GM18861 (cell line): Measurements from ENCODE around the gene CDYL2.
"Not testable (repeated sequence)": the region's sequence is repeated elsewhere in the genome, so short reads cannot be mapped to it uniquely, and the experiment has no call there.

Experiments used
- ATAC-seq: cut with Tn5 transposase; IDR thresholded peaks from one replicate; pipeline ENCODE4 v1.9.1; 2021; ENCODE audit not compliant: unreplicated experiment

Gene CDYL2

DNA sequence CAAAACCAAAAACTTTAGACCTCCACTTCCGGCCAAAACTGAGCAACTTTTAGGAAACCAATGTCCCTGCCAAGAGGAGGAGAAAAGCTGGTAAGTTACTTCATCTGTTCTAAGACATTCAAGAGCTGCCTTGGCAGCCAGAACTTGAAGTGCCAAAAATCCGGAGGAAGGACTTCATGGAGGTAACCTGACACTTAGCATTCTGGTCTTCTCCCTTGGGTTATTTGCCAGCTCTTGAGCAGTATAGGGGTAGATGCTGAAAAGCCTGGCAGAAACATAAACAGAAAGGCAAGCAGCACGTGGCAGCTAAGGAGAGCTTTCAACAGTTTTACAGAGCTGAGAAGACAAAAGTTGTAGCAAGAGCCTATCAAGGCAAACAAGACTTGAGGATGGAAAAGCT, 53.2 kb downstream of the CDYL2 start:
- ATAC-seq, result no peak

DNA sequence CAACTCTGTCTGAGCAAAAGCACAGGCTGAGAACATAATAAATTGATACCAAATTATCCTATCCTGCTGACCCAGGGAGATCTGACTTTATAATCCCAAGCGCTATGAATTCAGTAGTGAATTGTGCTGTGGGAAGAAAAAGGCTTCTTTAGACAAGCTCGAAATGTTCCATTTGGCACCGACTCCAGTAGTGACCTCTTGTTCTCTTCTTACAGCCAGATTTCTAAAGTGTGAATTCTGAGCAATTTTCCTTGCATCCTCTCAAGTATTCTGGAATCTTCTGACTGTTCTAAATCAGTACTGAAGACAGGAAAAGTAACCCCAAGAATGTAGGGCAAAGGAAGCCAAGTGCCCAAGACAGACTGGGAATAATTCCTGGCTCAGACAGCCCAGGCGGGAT, 58.2 kb downstream of the CDYL2 start:
- ATAC-seq, result no peak

GRCh38 chr16:80744856-80745255, 59.5 kb downstream of the CDYL2 start:
- no peak for ATAC-seq

DNA sequence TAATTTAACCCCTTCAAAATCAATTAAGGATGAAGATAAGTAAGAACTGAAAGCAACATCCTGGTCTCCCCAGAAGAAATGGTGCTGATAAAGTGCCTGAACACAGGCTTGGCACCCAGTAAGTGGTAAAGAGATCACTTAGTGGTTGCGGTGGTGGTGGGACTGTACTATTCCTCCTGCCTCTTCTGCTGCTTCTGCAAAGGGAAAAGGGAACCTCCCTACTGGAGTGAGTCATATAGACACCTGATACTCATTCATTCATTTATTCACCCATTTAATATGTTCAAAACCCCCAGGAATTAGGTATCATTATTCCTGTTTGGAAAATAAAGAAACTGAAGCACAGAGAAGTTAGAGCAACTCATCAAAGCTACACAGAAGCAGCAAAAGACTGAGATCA, 60.6 kb downstream of the CDYL2 start:
- ATAC-seq, result no peak

GRCh38 chr16:80743273-80743672, 61.1 kb downstream of the CDYL2 start:
- ATAC-seq, result no peak

GRCh38 chr16:80742331-80742730, 62.1 kb downstream of the CDYL2 start:
- ATAC-seq, result no peak

DNA sequence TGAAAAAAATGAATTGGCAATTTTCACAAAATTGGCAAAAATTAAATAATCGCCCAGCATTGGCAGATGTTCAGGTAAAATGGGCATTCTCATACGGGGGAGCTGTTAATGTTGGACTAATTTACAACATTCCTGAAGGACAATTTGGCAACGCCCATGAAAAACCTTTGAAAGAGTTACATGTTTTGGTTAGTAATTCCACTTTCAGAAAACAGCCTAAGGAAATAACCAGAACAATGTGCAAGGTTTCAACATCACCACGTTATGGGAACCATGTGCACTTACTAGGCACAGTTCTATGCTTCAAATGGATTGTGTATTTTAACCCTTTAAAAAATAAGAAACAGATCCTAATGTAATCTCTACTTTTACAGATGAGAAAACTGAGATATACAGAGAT, 62.7 kb downstream of the CDYL2 start:
- ATAC-seq, result no peak

DNA sequence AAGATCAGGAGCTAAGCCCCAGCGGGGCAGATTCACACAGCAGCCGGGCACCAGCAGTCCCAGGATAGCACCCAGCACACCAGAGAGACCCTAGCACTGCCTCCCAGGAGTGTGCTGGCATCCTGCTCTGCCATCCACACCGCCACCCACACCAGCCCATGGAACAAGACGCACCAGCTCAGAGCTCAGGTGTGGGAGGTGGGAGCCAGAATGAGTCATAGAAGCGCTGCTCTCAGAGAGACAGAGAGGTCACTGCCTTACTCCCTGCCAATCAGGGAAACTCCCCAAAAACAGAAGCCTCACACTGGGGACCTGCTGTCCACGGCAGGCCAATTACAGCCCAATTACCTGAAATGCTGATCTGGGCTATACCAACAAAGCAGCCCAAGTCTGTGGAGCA, 64.9 kb downstream of the CDYL2 start:
- no peak for ATAC-seq

- no peak for ATAC-seq
These were observed 65.9 kb downstream of the CDYL2 start for GRCh38 chr16:80738521-80738920.

- no peak for ATAC-seq
These were observed 68.6 kb downstream of the CDYL2 start for GRCh38 chr16:80735846-80736245.

DNA sequence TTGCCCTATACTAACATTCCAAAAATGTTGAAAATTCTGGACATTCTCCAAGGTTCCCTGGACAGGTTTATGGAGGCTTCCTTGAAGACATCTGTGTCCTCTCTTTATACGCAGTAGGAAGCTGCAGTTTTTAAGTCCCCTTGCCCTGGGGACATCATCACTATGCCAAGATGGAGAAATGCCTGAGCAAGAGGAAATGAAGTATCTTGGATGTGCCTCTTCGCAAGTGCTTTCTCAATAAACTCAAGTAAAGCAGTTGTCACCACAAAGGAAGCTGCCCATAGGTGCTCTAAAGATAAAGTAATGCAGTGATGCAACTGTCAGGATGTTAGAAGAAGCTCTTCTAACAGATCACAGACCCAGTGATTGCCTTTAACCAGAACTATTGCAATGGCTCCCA, 71.0 kb downstream of the CDYL2 start:
- no peak for ATAC-seq

DNA sequence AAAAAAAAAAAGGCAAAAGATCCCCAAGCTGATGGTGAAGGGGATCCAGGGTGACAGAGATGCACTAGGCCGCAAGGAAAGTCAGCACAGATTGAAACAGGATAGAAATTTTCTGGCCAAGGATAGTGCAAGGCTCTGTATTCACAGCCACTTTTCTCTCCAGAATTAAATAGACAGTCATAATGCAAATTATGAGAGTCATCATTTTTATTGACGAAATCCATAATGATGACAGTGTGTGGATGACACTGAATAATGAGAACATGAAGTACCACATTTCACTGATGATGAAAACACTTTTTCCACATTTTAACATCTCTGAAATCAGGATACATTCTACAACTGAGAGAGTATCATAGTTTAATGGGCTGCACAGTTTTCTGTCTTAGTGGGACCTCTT, 72.5 kb downstream of the CDYL2 start:
- no peak for ATAC-seq

DNA sequence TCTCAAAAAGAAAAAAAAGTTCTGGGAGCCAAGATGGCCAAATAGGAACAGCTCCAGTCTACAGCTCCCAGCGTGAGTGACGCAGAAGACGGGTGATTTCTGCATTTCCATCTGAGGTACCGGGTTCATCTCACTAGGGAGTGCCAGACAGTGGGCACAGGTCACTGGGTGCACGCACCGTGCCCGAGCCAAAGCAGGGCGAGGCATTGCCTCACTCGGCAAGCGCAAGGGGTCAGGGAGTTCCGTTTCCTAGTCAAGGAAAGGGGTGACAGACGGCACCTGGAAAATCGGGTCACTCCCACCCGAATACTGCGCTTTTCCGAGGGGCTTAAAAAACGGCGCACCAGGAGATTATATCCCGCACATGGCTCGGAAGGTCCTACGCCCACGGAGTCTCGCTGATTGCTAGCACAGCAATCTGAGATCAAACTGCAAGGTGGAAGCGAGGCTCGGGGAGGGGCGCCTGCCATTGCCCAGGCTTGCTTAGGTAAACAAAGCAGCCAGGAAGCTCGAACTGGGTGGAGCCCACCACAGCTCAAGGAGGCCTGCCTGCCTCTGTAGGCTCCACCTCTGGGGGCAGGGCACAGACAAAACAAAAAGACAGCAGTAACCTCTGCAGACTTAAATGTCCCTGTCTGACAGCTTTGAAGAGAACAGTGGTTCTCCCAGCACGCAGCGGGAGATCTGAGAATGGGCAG, 77.2 kb downstream of the CDYL2 start:
- not testable (repeated sequence) for ATAC-seq

DNA sequence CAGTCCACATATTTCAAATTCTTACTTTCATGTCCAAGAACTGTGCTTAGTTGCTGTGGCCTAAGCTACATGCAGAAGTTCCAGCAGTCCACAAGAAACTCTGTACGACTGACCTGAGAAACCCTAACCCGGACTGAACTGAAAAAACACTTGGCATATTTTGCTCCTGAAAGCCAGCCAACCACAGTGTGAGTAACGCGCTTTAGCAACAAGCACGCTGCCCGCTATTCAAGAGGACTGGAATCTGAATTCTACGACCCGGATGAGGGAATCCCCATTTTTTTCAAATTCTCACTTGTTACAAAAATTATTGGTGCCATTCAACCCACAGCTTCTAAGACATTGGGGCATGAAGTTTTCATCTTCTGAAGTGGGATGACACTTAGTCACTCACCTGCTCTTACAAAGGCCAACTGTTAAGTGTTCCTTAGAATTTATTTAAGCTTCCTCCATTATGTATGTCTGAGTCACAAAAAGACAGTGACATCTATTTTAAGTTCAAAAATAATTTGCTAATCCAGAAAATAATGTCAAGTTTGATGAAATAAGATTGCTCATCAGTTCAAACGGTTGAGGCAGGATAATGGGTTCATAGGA, 78.7 kb downstream of the CDYL2 start:
- ATAC-seq, result no peak

GRCh38 chr16:80723981-80724380, 80.4 kb downstream of the CDYL2 start:
- ATAC-seq, result no peak

DNA sequence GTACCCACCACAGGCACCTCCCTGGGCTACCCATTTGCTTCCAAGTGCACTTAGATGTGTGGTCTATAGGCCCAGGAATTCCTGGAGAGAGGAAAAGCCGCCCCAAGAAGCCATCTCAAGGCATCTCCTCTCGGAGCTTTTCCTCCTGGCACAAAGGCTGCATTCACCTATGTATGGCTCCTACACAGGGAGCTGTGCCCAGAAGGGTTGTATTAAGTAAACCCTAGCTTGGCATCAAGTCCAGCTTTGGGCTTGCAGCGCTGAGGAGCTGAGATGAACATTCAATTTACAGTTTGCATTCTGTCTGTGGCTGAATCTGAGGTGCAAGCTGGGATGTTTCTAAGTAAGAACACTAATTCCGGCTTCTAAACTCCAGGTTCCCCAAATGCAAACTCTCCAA, 81.3 kb downstream of the CDYL2 start:
- ATAC-seq, result no peak

GRCh38 chr16:80720804-80721371, 83.5 kb downstream of the CDYL2 start:
- no peak for ATAC-seq

DNA sequence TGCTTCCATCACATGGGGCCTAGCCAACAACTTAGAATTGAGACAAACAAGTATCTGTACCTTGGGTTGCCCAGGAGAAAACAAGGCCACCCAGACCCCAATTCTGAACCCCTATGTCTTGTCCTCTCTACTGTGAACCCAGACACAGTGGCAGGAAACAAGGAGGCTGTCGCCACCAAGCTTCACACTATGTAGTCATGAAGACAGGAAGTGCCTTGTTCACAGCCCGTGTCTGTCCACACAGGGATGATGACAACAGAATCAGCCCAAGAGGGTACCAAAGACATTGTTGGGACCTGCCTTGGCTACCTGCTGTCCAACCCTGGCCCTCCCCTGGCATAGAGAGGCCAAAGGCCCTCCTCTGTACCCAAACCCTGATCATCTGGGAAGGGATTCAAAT, 84.8 kb downstream of the CDYL2 start:
- ATAC-seq, result no peak

DNA sequence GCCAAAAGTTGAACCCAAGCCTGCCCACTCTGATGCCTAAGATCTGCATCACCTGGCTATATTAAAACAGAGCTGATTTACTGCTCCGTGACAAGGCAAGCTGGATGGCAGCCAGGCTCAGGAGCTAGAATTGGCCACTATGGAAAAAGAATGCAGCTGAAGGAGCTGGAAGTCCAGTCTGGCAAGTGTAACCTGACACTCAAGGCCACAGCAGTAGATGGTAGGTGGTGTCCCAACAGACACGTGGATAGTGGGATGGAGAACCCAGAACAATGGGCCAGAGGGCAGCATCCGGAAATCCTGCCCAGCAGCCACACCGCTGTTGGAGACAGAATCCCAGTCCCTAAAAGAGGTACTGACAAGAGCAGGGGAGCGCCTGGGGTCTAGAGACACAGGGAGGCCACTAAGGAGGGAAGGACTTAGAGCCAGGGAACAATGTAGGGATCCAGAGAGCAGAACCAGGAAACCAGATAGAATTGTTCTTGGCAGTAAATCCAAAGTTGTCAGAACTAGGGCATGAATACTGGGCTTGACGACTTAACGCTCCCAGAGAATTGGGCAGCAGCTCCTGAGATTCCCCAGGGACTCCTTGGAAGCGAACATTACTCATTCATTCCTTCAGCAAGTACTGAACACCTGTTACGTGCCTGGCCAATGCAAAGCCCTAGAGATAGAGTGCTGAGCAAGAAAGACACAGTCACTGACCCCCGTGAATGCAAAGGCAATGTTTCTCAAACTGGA, 85.7 kb downstream of the CDYL2 start:
- no peak for ATAC-seq

DNA sequence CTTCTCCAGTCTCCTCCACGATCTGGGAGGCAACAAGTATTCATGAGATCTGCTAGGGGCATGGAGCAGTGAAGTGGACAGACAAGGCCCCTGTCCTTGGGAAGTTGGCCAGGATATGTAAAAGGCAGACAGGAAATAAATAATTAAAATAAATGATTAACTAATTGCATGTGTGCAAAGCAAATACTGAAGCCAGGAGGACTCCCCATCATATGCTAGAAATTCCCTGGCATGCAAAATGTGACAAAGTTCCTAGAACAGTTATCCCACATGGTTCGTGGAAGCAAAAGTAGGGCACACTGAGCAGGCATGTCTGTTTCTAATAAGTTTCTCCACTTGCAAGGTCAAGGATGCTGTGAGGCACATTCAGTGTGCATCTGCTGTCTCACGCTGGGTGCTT, 86.8 kb downstream of the CDYL2 start:
- no peak for ATAC-seq

- no peak for ATAC-seq
These were observed 87.7 kb downstream of the CDYL2 start for GRCh38 chr16:80716564-80717139.

GRCh38 chr16:80711406-80711805, 93.0 kb downstream of the CDYL2 start:
- no peak for ATAC-seq
